H1 (cell line): ENCODE results near the gene MYL2. TPM values are rescaled to one million over a fixed set of nuclear protein-coding genes. Genes with fewer than 3 reads are reported as not detected.

Source experiments
- CTCF ChIA-PET: fragments of 300-600 bp; sonication (Branson Sonifier 250); formaldehyde crosslinking; loops from one replicate; lab custom pipeline; 2021; ENCODE audit not compliant: partially characterized antibody; lab: Charles Lee
- POLR2A ChIA-PET: fragments of 300-600 bp; sonication (Branson Sonifier 250); formaldehyde crosslinking; loops from one replicate; lab custom pipeline; 2021; ENCODE audit warnings: inconsistent platforms; ENCODE audit not compliant: partially characterized antibody; lab: Charles Lee
- DNase-seq, 2 experiments: peaks; one replicate each; pipeline versions ENCODE4 v3.0.0 to v3.0.0-alpha.2; 2010 to 2022; ENCODE audit warnings: low spot score in 2 of 2, low read depth in 1 of 2, mixed read lengths in 1 of 2
- FAIRE-seq: peaks from 2 replicates; lab custom pipeline; 2011; peaks lifted over from hg19 to GRCh38; lab: Jason Lieb, UNC
- H2AFZ ChIP-seq: 2 replicates; pipeline ENCODE4 v1.8.1; 2012; ENCODE audit warnings: low read length, inconsistent platforms
- H2AK5ac ChIP-seq: 2 replicates; pipeline ENCODE4 v1.6.1; 2013; ENCODE audit warnings: low read depth, low read length
- H2BK120ac ChIP-seq: replicated peaks from 2 replicates; pipeline ENCODE3; 2013; ENCODE audit warnings: low read depth, low read length, inconsistent platforms
- H2BK12ac ChIP-seq: 2 replicates; pipeline ENCODE4 v1.6.1; 2013; ENCODE audit warnings: low read depth, low read length
- H2BK15ac ChIP-seq: 2 replicates; pipeline ENCODE4 v1.6.1; 2013; ENCODE audit warnings: low read length
- H2BK20ac ChIP-seq: 2 replicates; pipeline ENCODE4 v1.6.1; 2013; ENCODE audit warnings: low read length
- H2BK5ac ChIP-seq: 2 replicates; pipeline ENCODE4 v1.6.1; 2013; ENCODE audit warnings: low read depth, low read length
- H3K14ac ChIP-seq: 2 replicates; pipeline ENCODE4 v1.6.1; 2013; ENCODE audit warnings: inconsistent platforms; ENCODE audit not compliant: insufficient read length
- H3K18ac ChIP-seq: 2 replicates; pipeline ENCODE4 v1.6.1; 2013; ENCODE audit warnings: low read length; ENCODE audit errors: extremely low read depth
- H3K23ac ChIP-seq: 2 replicates; pipeline ENCODE4 v1.6.1; 2013; ENCODE audit warnings: inconsistent platforms; ENCODE audit not compliant: insufficient read length
- H3K23me2 ChIP-seq: 2 replicates; pipeline ENCODE4 v1.6.1; 2013; ENCODE audit warnings: low read depth, low read length
- H3K27ac ChIP-seq: 2 replicates; pipeline ENCODE4 v1.6.1; 2011; ENCODE audit warnings: low read depth, low read length, inconsistent platforms
- H3K27me3 ChIP-seq, 4 experiments: replicated peaks in 1 of 4; 1 replicate in 1 of 4; 2 replicates in 3 of 4; pipeline versions ENCODE4 v1.6.1 to v1.8.1; 2011 to 2013; ENCODE audit warnings: low read length in 3 of 4, mild to moderate bottlenecking in 3 of 4, inconsistent platforms in 2 of 4, mixed read lengths in 2 of 4, moderate library complexity in 1 of 4; ENCODE audit not compliant: control insufficient read depth in 3 of 4, insufficient read depth in 3 of 4; ENCODE audit errors: extremely low read depth in 1 of 4
- H3K36me3 ChIP-seq, 4 experiments: 2 replicates each; pipeline versions ENCODE4 v1.6.1 to v1.8.1; 2011 to 2013; ENCODE audit warnings: mild to moderate bottlenecking in 4 of 4, low read length in 3 of 4, moderate library complexity in 2 of 4, control low read depth in 1 of 4, inconsistent platforms in 1 of 4; ENCODE audit not compliant: insufficient read depth in 4 of 4, control insufficient read depth in 2 of 4
- H3K4ac ChIP-seq: replicated peaks from 2 replicates; pipeline ENCODE3; 2013; ENCODE audit warnings: low read length, low read depth, mixed read lengths, inconsistent platforms; ENCODE audit not compliant: insufficient read length
- H3K4me1 ChIP-seq, 4 experiments: replicated peaks in 1 of 4; 1 replicate in 1 of 4; 2 replicates in 3 of 4; pipeline versions ENCODE4 v1.6.1 to v1.8.1; 2011 to 2013; ENCODE audit warnings: low read length in 3 of 4, inconsistent platforms in 2 of 4, mixed read lengths in 1 of 4; ENCODE audit not compliant: insufficient read depth in 4 of 4, control insufficient read depth in 3 of 4
- H3K4me2 ChIP-seq, 2 experiments: 2 replicates each; pipeline versions ENCODE4 v1.6.1 to v1.8.1; 2011 to 2013; ENCODE audit warnings: low read depth in 2 of 2, low read length in 2 of 2, control low read depth in 1 of 2, inconsistent platforms in 1 of 2, mild to moderate bottlenecking in 1 of 2; ENCODE audit not compliant: insufficient read depth in 1 of 2
- H3K4me3 ChIP-seq, 4 experiments: fragments of 200-600, 300-600 bp in 1 of 4; sonication (generic), shearing (Covaris generic), sonication (Bioruptor Twin) in 1 of 4; 2 replicates each; pipeline versions ENCODE4 v1.5.1 to v1.8.1; 2011 to 2016; ENCODE audit warnings: low read length in 4 of 4, low read depth in 3 of 4, control low read depth in 2 of 4, inconsistent platforms in 2 of 4, mild to moderate bottlenecking in 2 of 4, mixed read lengths in 1 of 4, moderate library complexity in 1 of 4; ENCODE audit not compliant: insufficient read depth in 2 of 4; ENCODE audit errors: extremely low read depth in 1 of 4
- H3K56ac ChIP-seq: replicated peaks from 2 replicates; pipeline ENCODE3; 2013; ENCODE audit warnings: low read depth, mild to moderate bottlenecking, mixed read lengths, low read length, inconsistent platforms; ENCODE audit not compliant: insufficient read length
- H3K79me1 ChIP-seq: 2 replicates; pipeline ENCODE4 v1.6.1; 2013; ENCODE audit warnings: low read depth, low read length, control low read depth
- H3K79me2 ChIP-seq, 2 experiments: 2 replicates each; pipeline versions ENCODE4 v1.6.1 to v1.8.1; 2012 to 2013; ENCODE audit warnings: low read length in 2 of 2, mild to moderate bottlenecking in 2 of 2, inconsistent platforms in 1 of 2; ENCODE audit not compliant: insufficient read depth in 2 of 2, control insufficient read depth in 1 of 2
- H3K9ac ChIP-seq, 4 experiments: replicated peaks in 1 of 4; 1 replicate in 1 of 4; 2 replicates in 3 of 4; pipeline versions ENCODE4 v1.6.1 to v1.8.1; 2011 to 2013; ENCODE audit warnings: low read depth in 3 of 4, low read length in 3 of 4, control low read depth in 2 of 4, mild to moderate bottlenecking in 2 of 4, moderate library complexity in 2 of 4, inconsistent platforms in 1 of 4; ENCODE audit errors: extremely low read depth in 1 of 4
- H3K9me3 ChIP-seq, 2 experiments: 2 replicates each; pipeline versions ENCODE4 v1.6.1 to v1.8.1; 2012 to 2013; ENCODE audit warnings: mild to moderate bottlenecking in 2 of 2, moderate library complexity in 2 of 2, control low read depth in 1 of 2, inconsistent platforms in 1 of 2, low read depth in 1 of 2, low read length in 1 of 2, mixed read lengths in 1 of 2; ENCODE audit not compliant: insufficient read depth in 2 of 2
- H4K20me1 ChIP-seq, 2 experiments: replicated peaks in 1 of 2; 2 replicates each; pipeline versions ENCODE3 to v1.8.1; 2011 to 2013; ENCODE audit warnings: inconsistent platforms in 2 of 2, low read length in 2 of 2, mild to moderate bottlenecking in 1 of 2; ENCODE audit not compliant: insufficient read depth in 2 of 2, control insufficient read depth in 1 of 2
- H4K5ac ChIP-seq: 2 replicates; pipeline ENCODE4 v1.6.1; 2013; ENCODE audit warnings: low read length, low read depth, mixed read lengths, inconsistent platforms; ENCODE audit not compliant: insufficient read length
- H4K8ac ChIP-seq: 2 replicates; pipeline ENCODE4 v1.8.0; 2013; ENCODE audit warnings: mild to moderate bottlenecking, moderate library complexity, low read length, inconsistent platforms; ENCODE audit not compliant: insufficient read depth; ENCODE audit errors: extremely low read depth
- H4K91ac ChIP-seq: replicated peaks from 2 replicates; pipeline ENCODE3; 2013; ENCODE audit warnings: low read length, mixed read lengths, inconsistent platforms; ENCODE audit not compliant: insufficient read length
- ASH2L ChIP-seq: fragments of 200-600, 300-600 bp; sonication (generic); IDR thresholded peaks from one replicate; pipeline ENCODE4 v1.7.1; 2017; ENCODE audit warnings: low read length
- CEBPB ChIP-seq: IDR thresholded peaks from 2 replicates; pipeline ENCODE4 v1.6.1; 2012; ENCODE audit warnings: low read depth, low read length
- CHD2 ChIP-seq: IDR thresholded peaks from 2 replicates; pipeline ENCODE4 v1.6.1; 2012; ENCODE audit warnings: low read length, improper control_type of control experiment
- CREB1 ChIP-seq: IDR thresholded peaks from 2 replicates; pipeline ENCODE4 v1.6.1; 2012; ENCODE audit warnings: inconsistent platforms
- HDAC6 ChIP-seq: IDR thresholded peaks from one replicate; pipeline ENCODE4 v1.7.1; 2012; ENCODE audit warnings: low read depth, mild to moderate bottlenecking, inconsistent platforms, low read length, moderate library complexity
- JUN ChIP-seq: IDR thresholded peaks from 2 replicates; pipeline ENCODE4 v1.6.1; 2011; ENCODE audit warnings: low read depth, mild to moderate bottlenecking, improper control_type of control experiment, low read length
- NANOG ChIP-seq: IDR thresholded peaks from 2 replicates; pipeline ENCODE4 v1.6.1; 2011; ENCODE audit warnings: low read length, low read depth, mild to moderate bottlenecking, inconsistent platforms; ENCODE audit not compliant: insufficient read depth, poor library complexity, severe bottlenecking
- POLR2AphosphoS5 ChIP-seq: IDR thresholded peaks from 2 replicates; pipeline ENCODE4 v1.6.1; 2011; ENCODE audit warnings: low read depth, low read length
- SP2 ChIP-seq: IDR thresholded peaks from 2 replicates; pipeline ENCODE4 v1.6.1; 2012; ENCODE audit warnings: mild to moderate bottlenecking, low read length, inconsistent platforms
- SP4 ChIP-seq: IDR thresholded peaks from 2 replicates; pipeline ENCODE4 v1.6.1; 2012; ENCODE audit warnings: low read length, inconsistent platforms
- WGBS, 2 experiments: shearing (Covaris generic) in 1 of 2; methylation state at CpG; one replicate each; pipeline versions ENCODE4 v1.1.6 to v1.1.7; 2013 to 2015; ENCODE audit warnings: low lambda C conversion rate in 2 of 2, mixed read lengths in 2 of 2, inconsistent platforms in 1 of 2, low coverage in 1 of 2, missing lambda C conversion rate in 1 of 2; ENCODE audit not compliant: insufficient replicate concordance in 2 of 2, insufficient coverage in 1 of 2, insufficient read length in 1 of 2; ENCODE audit errors: extremely low coverage in 1 of 2, missing lambda C conversion rate in 1 of 2; 5-methylcytosine and 5-hydroxymethylcytosine counted together
- polyA plus RNA-seq, 7 experiments: library from polyadenylated mRNA; depleted of rRNA in 3 of 7; stranded (reverse) in 5 of 7; unstranded in 2 of 7; fragments of >200 nt in 5 of 7; fragments of 200-250 nt in 2 of 7; gene quantifications; 1 replicate in 5 of 7; 2 replicates in 1 of 7; 4 replicates in 1 of 7; pipeline versions ENCODE4 v1.2.1 to v1.2.3, GENCODE V29; 2011 to 2013; ENCODE audit warnings: missing spikeins in 2 of 7, mixed read lengths in 2 of 7
- total RNA-seq: library from RNA; stranded (reverse); fragmentation: NEBNext Ultra II Directional; extraction: Animal tissue kit (Norgen Biotek cat#: 25700); gene quantifications from 2 replicates; pipeline ENCODE4 v1.2.1, GENCODE V29; 2021
- TF ChIP-seq, protein P1 (sequence below): IDR thresholded peaks from 2 replicates; pipeline ENCODE4 v1.6.1; 2012; ENCODE audit warnings: inconsistent platforms
- TF ChIP-seq, protein P2 (sequence below), 3 experiments: IDR thresholded peaks; 1 replicate in 2 of 3; 2 replicates in 1 of 3; pipeline versions ENCODE4 v1.5.1 to v1.6.1; 2011; ENCODE audit warnings: low read length in 3 of 3, mild to moderate bottlenecking in 3 of 3, inconsistent platforms in 2 of 3, low read depth in 1 of 3, moderate library complexity in 1 of 3; ENCODE audit not compliant: insufficient read depth in 1 of 3; ENCODE audit errors: control extremely low read depth in 1 of 3

The MYL2 gene
- total and polyA plus RNA-seq, 2 of the 8 experiments (the other 6 are each of a cell fraction or from before 2014, with no cell fraction given): not detected

DNA sequence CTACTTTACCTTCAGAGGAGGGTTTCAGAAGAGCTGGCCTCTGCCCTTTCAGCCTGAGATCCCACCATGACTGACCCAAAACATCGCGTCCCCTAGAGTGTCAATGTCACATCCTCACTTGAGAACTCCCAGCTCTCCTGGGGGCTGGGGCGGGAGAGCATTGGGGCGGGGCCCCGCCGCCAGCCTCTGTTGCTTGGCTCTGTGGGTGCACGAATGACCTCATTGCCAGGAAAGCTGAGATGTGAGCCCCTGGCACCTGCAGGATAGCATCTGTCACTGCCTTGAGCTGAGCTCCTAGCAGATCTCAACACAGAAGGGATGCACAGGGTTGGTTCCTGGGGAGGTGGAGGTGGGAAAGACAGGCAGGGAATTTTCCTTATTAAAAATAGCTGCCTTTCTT lies 20.6 kb upstream of the MYL2 start:
- Histone ChIP-seq H3K4me2 (no peak overlapping the region), H3K14ac (no peak overlapping the region), H4K8ac (no peak overlapping the region), H4K20me1 (peaks cover 0 to 6% of the 10 kb centered on the region in 2 experiments), H3K27me3 (peaks cover 0 to 2% (median 0%) of the 10 kb centered on the region in 4 experiments; a peak in 3 of 7 replicates), H2AK5ac (no peak overlapping the region), H2AFZ (no peak overlapping the region), H2BK120ac (no peak overlapping the region), H2BK15ac (no peak overlapping the region), H3K4ac (peak overlapping the region; percentile 14), H3K79me1 (no peaks in the 10 kb centered on the region), H3K79me2 (peaks cover 0 to 2% of the 10 kb centered on the region in 2 experiments; a peak in 1 of 4 replicates), H2BK12ac (no peak overlapping the region), H3K36me3 (peaks cover 0 to 4% (median under 1%) of the 10 kb centered on the region in 4 experiments; a peak in 2 of 8 replicates), H3K4me1 (peaks cover 0 to 8% (median 5%) of the 10 kb centered on the region in 4 experiments; a peak in 6 of 7 replicates), H3K27ac (no peak overlapping the region), H2BK5ac (no peak overlapping the region), H4K5ac (no peak overlapping the region), H3K4me3 (no peak overlapping the region), H3K18ac (no peak overlapping the region), H3K56ac (no peak overlapping the region), H3K9me3 (peaks cover 6 to 10% of the 10 kb centered on the region in 2 experiments; a peak in 3 of 4 replicates), H3K23ac (no peak overlapping the region), H4K91ac (no peak overlapping the region), H3K23me2 (no peaks in the 10 kb centered on the region), H2BK20ac (no peak overlapping the region), H3K9ac (no peak overlapping the region)
- ChIA-PET POLR2A (interaction anchor here (1.2 kb wide), 1 partner anchor 15 kb away, joined by 4 read pairs; no protein-coding TSS in a partner anchor), CTCF (interaction anchor here (0.6 to 1.9 kb wide), 8 partner anchors 8 to 372 kb away, joined by 3 to 8 read pairs (median 3); no protein-coding TSS in a partner anchor)
- DNase-seq (no peak), FAIRE-seq (no peak)
- WGBS, 2 experiments: 91% methylated on average over 7 of the region's 7 CpGs; no CpG with 5 or more reads in 1 of the 2 experiments
- TF ChIP-seq, protein P1, sequence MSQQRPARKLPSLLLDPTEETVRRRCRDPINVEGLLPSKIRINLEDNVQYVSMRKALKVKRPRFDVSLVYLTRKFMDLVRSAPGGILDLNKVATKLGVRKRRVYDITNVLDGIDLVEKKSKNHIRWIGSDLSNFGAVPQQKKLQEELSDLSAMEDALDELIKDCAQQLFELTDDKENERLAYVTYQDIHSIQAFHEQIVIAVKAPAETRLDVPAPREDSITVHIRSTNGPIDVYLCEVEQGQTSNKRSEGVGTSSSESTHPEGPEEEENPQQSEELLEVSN: no peak
- TF ChIP-seq CREB1 (no peak), NANOG (no peak), JUN (no peak), CEBPB (no peak), POLR2AphosphoS5 (no peak), CHD2 (no peak), SP4 (no peak), HDAC6 (no peak), SP2 (no peak), ASH2L (no peak)
- TF ChIP-seq, protein P2, sequence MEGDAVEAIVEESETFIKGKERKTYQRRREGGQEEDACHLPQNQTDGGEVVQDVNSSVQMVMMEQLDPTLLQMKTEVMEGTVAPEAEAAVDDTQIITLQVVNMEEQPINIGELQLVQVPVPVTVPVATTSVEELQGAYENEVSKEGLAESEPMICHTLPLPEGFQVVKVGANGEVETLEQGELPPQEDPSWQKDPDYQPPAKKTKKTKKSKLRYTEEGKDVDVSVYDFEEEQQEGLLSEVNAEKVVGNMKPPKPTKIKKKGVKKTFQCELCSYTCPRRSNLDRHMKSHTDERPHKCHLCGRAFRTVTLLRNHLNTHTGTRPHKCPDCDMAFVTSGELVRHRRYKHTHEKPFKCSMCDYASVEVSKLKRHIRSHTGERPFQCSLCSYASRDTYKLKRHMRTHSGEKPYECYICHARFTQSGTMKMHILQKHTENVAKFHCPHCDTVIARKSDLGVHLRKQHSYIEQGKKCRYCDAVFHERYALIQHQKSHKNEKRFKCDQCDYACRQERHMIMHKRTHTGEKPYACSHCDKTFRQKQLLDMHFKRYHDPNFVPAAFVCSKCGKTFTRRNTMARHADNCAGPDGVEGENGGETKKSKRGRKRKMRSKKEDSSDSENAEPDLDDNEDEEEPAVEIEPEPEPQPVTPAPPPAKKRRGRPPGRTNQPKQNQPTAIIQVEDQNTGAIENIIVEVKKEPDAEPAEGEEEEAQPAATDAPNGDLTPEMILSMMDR (IDR thresholded peaks at IDR 0.05; ENCODE audit: control extremely low read depth in 1 of 3, insufficient read depth in 1 of 3, low read depth in 1 of 3, low read length in 3 of 3): no peak
